Measurements from ENCODE around the gene ZNF74. TPM values are rescaled to one million over a fixed set of nuclear protein-coding genes. Genes with fewer than 3 reads are reported as not detected.
"Not testable (repeated sequence)": the region's sequence is repeated elsewhere in the genome, so short reads cannot be mapped to it uniquely, and the experiment has no call there.

Gene ZNF74
- total RNA-seq, 2 experiments from 2014 or later = 7.9 to 8.0 TPM

GRCh38 chr22:20440637-20441591 is 47.0 kb downstream of the ZNF74 start:
- H3K27ac Mint-ChIP-seq = no peak overlapping the region
- DNase-seq = no peak
- H3K27me3 Mint-ChIP-seq (ENCODE audit: low read depth) = peaks cover 18% of the 10 kb centered on the region
- intact Hi-C loops (cut with micrococcal nuclease) = no loop called here
- no peak overlapping the region for H3K4me3 Mint-ChIP-seq
- peaks cover 10% of the 10 kb centered on the region for H3K4me1 Mint-ChIP-seq (ENCODE audit: low read depth)
- no peaks in the 10 kb centered on the region for H3K9me3 Mint-ChIP-seq
- peaks cover 8% of the 10 kb centered on the region for H3K36me3 Mint-ChIP-seq (ENCODE audit: low read depth)
- CTCF ChIA-PET = interaction anchor here (0.9 to 1.3 kb wide), 2 partner anchors 11 to 22 kb away, joined by 3 read pairs; no protein-coding TSS in a partner anchor

GRCh38 chr22:20441631-20442484 is 47.9 kb downstream of the ZNF74 start:
- intact Hi-C loops (cut with micrococcal nuclease) = no loop called here
- Mint-ChIP-seq H3K4me3 (no peak overlapping the region), H3K27ac (no peak overlapping the region), H3K36me3 (ENCODE audit: low read depth) (peaks cover 10% of the 10 kb centered on the region), H3K4me1 (ENCODE audit: low read depth) (peaks cover 6% of the 10 kb centered on the region), H3K27me3 (ENCODE audit: low read depth) (peaks cover 13% of the 10 kb centered on the region), H3K9me3 (no peaks in the 10 kb centered on the region)
- DNase-seq = no peak
- CTCF ChIA-PET = interaction anchor here (0.9 to 1.3 kb wide), 2 partner anchors 12 to 23 kb away, joined by 3 read pairs; no protein-coding TSS in a partner anchor

GRCh38 chr22:20442485-20443284 is 48.7 kb downstream of the ZNF74 start:
- H3K36me3 Mint-ChIP-seq (ENCODE audit: low read depth) = peaks cover 10% of the 10 kb centered on the region
- H3K9me3 Mint-ChIP-seq = no peaks in the 10 kb centered on the region
- H3K4me3 Mint-ChIP-seq = no peak overlapping the region
- H3K27ac Mint-ChIP-seq = no peak overlapping the region
- CTCF ChIA-PET = no interaction called here
- H3K27me3 Mint-ChIP-seq (ENCODE audit: low read depth) = peaks cover 7% of the 10 kb centered on the region
- no peaks in the 10 kb centered on the region for H3K4me1 Mint-ChIP-seq (ENCODE audit: low read depth)
- intact Hi-C loops (cut with micrococcal nuclease) = no loop called here
- DNase-seq = no peak

DNA sequence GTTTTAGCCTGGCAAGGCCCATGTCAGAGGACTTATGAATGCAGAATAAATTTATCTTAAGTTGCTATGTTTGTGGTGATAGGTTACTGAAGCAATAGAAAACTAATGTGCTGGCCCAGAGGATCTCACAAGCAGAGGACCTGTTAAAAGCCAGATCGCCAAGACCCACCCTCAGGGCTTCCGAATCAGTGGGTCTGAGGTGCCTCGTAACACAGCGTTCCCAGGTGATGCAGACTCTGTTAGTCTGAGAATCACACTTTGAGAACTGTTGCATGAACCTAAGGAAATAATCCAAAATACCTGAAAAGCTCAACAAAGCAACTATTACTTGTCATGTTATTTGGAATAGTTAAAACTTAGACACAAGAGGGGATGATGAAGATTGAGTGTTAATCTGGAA is 50.4 kb downstream of the ZNF74 start:
- Mint-ChIP-seq H3K4me1 (ENCODE audit: low read depth) (peaks cover 5% of the 10 kb centered on the region), H3K9me3 (no peaks in the 10 kb centered on the region), H3K27me3 (ENCODE audit: low read depth) (no peaks in the 10 kb centered on the region), H3K27ac (no peak overlapping the region), H3K36me3 (ENCODE audit: low read depth) (peaks cover 10% of the 10 kb centered on the region), H3K4me3 (no peak overlapping the region)
- CTCF ChIA-PET = interaction anchor here (1.0 kb wide), 1 partner anchor 13 kb away, joined by 3 read pairs; no protein-coding TSS in a partner anchor
- intact Hi-C loops (cut with micrococcal nuclease) = no loop called here
- DNase-seq = no peak

DNA sequence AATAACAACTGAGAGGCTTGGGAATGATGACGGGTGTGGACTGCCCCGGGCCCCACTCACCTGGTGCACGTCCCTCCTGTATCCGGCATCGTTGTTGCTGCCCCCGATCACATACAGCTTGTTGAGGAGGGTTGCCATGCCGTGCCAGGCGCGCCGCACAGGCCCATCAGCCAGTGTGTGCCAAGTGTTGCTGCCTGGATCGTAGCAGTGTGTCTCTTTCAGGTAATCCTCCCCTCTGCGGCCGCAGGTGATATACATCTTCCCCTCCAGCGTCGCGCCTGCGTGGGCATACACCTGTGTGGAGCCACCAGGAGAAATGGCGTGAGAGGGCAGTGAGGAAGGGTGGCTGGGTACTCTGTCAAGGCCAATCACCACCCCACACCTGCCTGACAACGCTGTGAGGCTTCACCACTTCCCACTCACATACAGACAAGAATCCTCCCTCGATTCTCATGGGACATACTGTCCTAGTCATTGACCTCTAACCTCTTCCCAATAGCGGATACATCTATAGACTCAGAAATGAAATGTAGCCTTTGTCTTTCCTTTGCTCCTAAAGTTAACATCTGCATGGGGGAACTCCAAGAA is 52.5 kb downstream of the ZNF74 start:
- Mint-ChIP-seq H3K9me3 (no peaks in the 10 kb centered on the region), H3K27me3 (ENCODE audit: low read depth) (no peaks in the 10 kb centered on the region), H3K27ac (no peak overlapping the region), H3K4me3 (no peak overlapping the region), H3K36me3 (ENCODE audit: low read depth) (peaks cover 10% of the 10 kb centered on the region), H3K4me1 (ENCODE audit: low read depth) (peaks cover 5% of the 10 kb centered on the region)
- CTCF ChIA-PET = no interaction called here
- intact Hi-C loops (cut with micrococcal nuclease) = no loop called here
- no peak for DNase-seq

- no peak overlapping the region for H3K27ac Mint-ChIP-seq
- no peaks in the 10 kb centered on the region for H3K9me3 Mint-ChIP-seq
- intact Hi-C loops (cut with micrococcal nuclease) = no loop called here
- no peaks in the 10 kb centered on the region for H3K27me3 Mint-ChIP-seq (ENCODE audit: low read depth)
- no peak for DNase-seq
- peaks cover 5% of the 10 kb centered on the region for H3K4me1 Mint-ChIP-seq (ENCODE audit: low read depth)
- peaks cover 6% of the 10 kb centered on the region for H3K36me3 Mint-ChIP-seq (ENCODE audit: low read depth)
- CTCF ChIA-PET = no interaction called here
- no peak overlapping the region for H3K4me3 Mint-ChIP-seq
These were observed 54.7 kb downstream of the ZNF74 start for GRCh38 chr22:20448630-20449029.

- H3K9me3 Mint-ChIP-seq = no peaks in the 10 kb centered on the region
- CTCF ChIA-PET = no interaction called here
- H3K36me3 Mint-ChIP-seq (ENCODE audit: low read depth) = peaks cover 2% of the 10 kb centered on the region
- no peak overlapping the region for H3K27ac Mint-ChIP-seq
- no peaks in the 10 kb centered on the region for H3K27me3 Mint-ChIP-seq (ENCODE audit: low read depth)
- H3K4me3 Mint-ChIP-seq = no peak overlapping the region
- peaks cover 5% of the 10 kb centered on the region for H3K4me1 Mint-ChIP-seq (ENCODE audit: low read depth)
- no peak for DNase-seq
- intact Hi-C loops (cut with micrococcal nuclease) = no loop called here
These were observed 56.0 kb downstream of the ZNF74 start for GRCh38 chr22:20449819-20450550.

DNA sequence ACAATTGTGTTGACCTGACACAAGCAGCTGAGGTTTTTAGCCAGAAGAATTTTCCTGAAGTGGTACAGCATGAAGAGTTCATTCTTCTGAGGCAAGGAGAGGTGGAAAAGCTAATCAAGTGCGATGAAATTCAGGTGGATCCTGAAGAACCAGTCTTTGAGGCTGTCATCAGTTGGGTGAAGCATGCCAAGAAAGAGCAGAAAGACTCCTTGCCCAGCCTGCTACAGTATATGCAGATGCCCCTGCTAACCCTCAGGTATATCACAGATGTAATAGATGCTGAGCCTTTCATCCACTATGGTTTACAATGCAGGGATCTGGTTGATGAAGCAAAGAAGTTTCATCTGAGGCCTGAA is 56.6 kb downstream of the ZNF74 start:
- Mint-ChIP-seq H3K36me3 (ENCODE audit: low read depth) (peaks cover 2% of the 10 kb centered on the region), H3K4me3 (no peak overlapping the region), H3K4me1 (ENCODE audit: low read depth) (peaks cover 5% of the 10 kb centered on the region), H3K27me3 (ENCODE audit: low read depth) (no peaks in the 10 kb centered on the region), H3K27ac (no peak overlapping the region), H3K9me3 (no peaks in the 10 kb centered on the region)
- CTCF ChIA-PET = no interaction called here
- intact Hi-C loops (cut with micrococcal nuclease) = no loop called here
- no peak for DNase-seq

GRCh38 chr22:20451129-20451778 is 57.3 kb downstream of the ZNF74 start:
- DNase-seq; H3K9me3 Mint-ChIP-seq; intact Hi-C loops (cut with micrococcal nuclease); H3K27ac Mint-ChIP-seq; H3K27me3 Mint-ChIP-seq (ENCODE audit: low read depth); H3K36me3 Mint-ChIP-seq (ENCODE audit: low read depth); H3K4me3 Mint-ChIP-seq: not testable (repeated sequence)
- CTCF ChIA-PET = interaction anchor here (1.3 kb wide), 1 partner anchor 33 kb away, joined by 5 read pairs; no protein-coding TSS in a partner anchor
- H3K4me1 Mint-ChIP-seq (ENCODE audit: low read depth) = peaks cover 12% of the 10 kb centered on the region

DNA sequence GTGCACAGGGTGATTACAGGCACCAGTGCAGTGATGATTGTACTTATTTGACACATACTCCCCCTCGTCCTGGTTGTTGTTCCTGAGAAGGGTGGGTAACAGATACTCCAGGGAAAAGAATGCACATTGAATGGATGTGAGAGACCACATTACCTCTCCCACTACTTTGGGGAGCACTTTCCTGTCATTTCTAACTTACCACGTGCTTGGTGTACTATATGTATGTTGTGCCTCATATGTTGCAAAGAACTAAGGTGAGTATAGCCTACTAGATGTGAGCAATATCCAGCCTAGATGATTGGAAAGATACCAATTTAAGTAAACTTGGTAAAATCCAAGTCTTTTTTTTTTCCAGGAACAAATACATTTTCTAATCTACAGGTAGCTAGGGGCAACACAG is 58.0 kb downstream of the ZNF74 start:
- H3K36me3 Mint-ChIP-seq (ENCODE audit: low read depth) = peaks cover 2% of the 10 kb centered on the region
- DNase-seq = no peak
- intact Hi-C loops (cut with micrococcal nuclease) = no loop called here

GRCh38 chr22:20453222-20453621 is 59.3 kb downstream of the ZNF74 start:
- no peaks in the 10 kb centered on the region for H3K27me3 Mint-ChIP-seq (ENCODE audit: low read depth)
- H3K27ac Mint-ChIP-seq = no peak overlapping the region
- H3K4me3 Mint-ChIP-seq = no peak overlapping the region
- peaks cover 19% of the 10 kb centered on the region for H3K4me1 Mint-ChIP-seq (ENCODE audit: low read depth)
- intact Hi-C loops (cut with micrococcal nuclease) = no loop called here
- peaks cover 2% of the 10 kb centered on the region for H3K36me3 Mint-ChIP-seq (ENCODE audit: low read depth)
- no peaks in the 10 kb centered on the region for H3K9me3 Mint-ChIP-seq
- DNase-seq = no peak
- CTCF ChIA-PET = interaction anchor here (1.5 to 4.9 kb wide), 2 partner anchors 24 to 35 kb away, joined by 3 to 64 read pairs; no protein-coding TSS in a partner anchor

More for the DNA sequence above, 58.0 kb downstream of the ZNF74 start:
- Mint-ChIP-seq H3K4me1 (ENCODE audit: low read depth) (peaks cover 17% of the 10 kb centered on the region), H3K9me3 (no peaks in the 10 kb centered on the region), H3K27me3 (ENCODE audit: low read depth) (no peaks in the 10 kb centered on the region), H3K4me3 (no peak overlapping the region), H3K27ac (no peak overlapping the region)
- CTCF ChIA-PET = interaction anchor here (1.3 kb wide), 1 partner anchor 33 kb away, joined by 5 read pairs; no protein-coding TSS in a partner anchor
